Skeletal muscle tissue (tissue), 4 donors: ENCODE data around the gene SOX14. TPM values are rescaled to one million over a fixed set of nuclear protein-coding genes. Genes with fewer than 3 reads are reported as not detected.

Source experiments
- H3K27ac ChIP-seq: one replicate; pipeline ENCODE4 v1.7.0; 2013; ENCODE audit warnings: mild to moderate bottlenecking, low read depth, low read length, inconsistent platforms
- H3K27me3 ChIP-seq, 3 donors: one replicate each; pipeline ENCODE4 v1.7.0; 2013; ENCODE audit warnings: low read length in 3 of 3; ENCODE audit not compliant: control insufficient read depth in 3 of 3, insufficient read depth in 3 of 3
- H3K36me3 ChIP-seq, 3 donors: one replicate each; pipeline ENCODE4 v1.7.0; 2013; ENCODE audit warnings: low read length in 3 of 3; ENCODE audit not compliant: control insufficient read depth in 3 of 3, insufficient read depth in 3 of 3
- H3K4me1 ChIP-seq, 3 donors: one replicate each; pipeline ENCODE4 v1.7.0; 2013; ENCODE audit warnings: low read length in 3 of 3, mild to moderate bottlenecking in 3 of 3; ENCODE audit not compliant: control insufficient read depth in 3 of 3, insufficient read depth in 3 of 3
- H3K4me3 ChIP-seq, 3 donors: one replicate each; pipeline ENCODE4 v1.7.0; 2013; ENCODE audit warnings: low read length in 3 of 3
- H3K9ac ChIP-seq, 3 donors: one replicate each; pipeline ENCODE4 v1.7.0; 2013; ENCODE audit warnings: low read length in 3 of 3, mild to moderate bottlenecking in 3 of 3, moderate library complexity in 2 of 3, low read depth in 1 of 3
- H3K9me3 ChIP-seq, 3 donors: one replicate each; pipeline ENCODE4 v1.7.0; 2013; ENCODE audit warnings: low read length in 3 of 3; ENCODE audit not compliant: control insufficient read depth in 3 of 3
- total RNA-seq: library from RNA; depleted of rRNA; stranded (reverse); fragments of >200 nt; gene quantifications from one replicate; pipeline ENCODE4 v1.2.3, GENCODE V29; 2014
- donor health status: Osteomylitis.

Gene SOX14
- total RNA-seq, 1 donor from 2014 or later, result not detected

- peaks cover 92 to 100% (median 93%) of the 10 kb centered on the region in 3 donors for H3K27me3 ChIP-seq
- no peak overlapping the region for H3K27ac ChIP-seq
- peaks cover 33 to 39% (median 37%) of the 10 kb centered on the region in 3 donors for H3K4me1 ChIP-seq
- no peaks in the 10 kb centered on the region for H3K9me3 ChIP-seq
- H3K9ac ChIP-seq, result peak overlapping the region in 1 of 3 donors; percentile 33
- H3K4me3 ChIP-seq, result peak overlapping the region; percentile 58 to 65 (median 61)
- no peaks in the 10 kb centered on the region for H3K36me3 ChIP-seq
These were observed 3.6 kb downstream of the SOX14 start for GRCh38 chr3:137767538-137768360.

DNA sequence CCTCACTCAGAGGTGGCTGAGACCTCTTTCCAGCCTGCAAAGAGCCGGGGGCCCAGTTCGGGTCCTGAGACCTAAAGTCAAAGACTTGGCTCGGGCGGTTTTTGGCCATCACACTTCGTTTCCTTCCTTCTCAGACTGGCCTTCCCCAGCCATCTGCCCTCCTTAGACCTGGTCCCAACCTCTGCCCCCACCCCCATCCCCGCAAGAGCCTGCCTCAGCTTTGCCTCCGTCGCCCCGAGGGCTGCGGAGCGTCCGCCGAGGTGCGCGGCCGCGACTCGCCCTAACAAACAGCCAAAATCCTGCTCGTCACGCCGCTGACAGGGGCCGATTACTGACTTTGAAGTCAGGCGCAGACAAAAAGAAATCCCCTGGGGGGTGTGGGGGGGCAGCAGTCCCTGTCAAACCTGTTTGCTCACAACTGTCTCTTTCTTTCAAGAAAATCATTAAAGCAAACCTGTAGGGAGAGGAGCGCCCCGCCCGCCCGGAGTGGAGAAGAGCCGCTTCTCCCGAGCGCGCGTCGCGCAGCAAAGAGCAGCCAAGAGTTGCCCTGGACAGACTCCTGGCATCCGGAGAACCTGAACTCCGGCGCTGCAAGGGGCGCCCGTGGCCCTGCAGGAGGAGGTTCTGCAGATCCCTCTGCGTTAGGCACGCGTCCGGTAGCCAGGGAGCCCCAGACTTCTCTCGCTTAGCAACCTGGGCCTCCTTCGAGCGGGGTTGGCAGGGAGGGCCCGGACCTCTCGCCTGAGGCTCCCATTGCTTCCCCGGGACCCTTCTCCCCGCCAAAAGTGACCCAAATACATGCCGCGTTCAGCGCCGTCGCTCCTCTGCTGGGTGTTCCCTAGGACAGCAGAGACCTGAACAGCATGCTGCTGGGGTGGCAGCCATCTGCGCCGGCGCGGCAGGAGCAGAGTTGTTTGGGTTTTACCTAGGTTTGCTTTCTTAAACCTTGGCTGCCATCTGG lies 4.5 kb downstream of the SOX14 start:
- H3K9me3 ChIP-seq, result no peaks in the 10 kb centered on the region
- no peaks in the 10 kb centered on the region for H3K36me3 ChIP-seq
- H3K4me1 ChIP-seq, result peaks cover 26 to 38% (median 35%) of the 10 kb centered on the region in 3 donors
- H3K27me3 ChIP-seq, result peaks cover 87 to 93% (median 90%) of the 10 kb centered on the region in 3 donors
- H3K9ac ChIP-seq, result no peak overlapping the region
- no peak overlapping the region for H3K27ac ChIP-seq
- peak overlapping the region; percentile 58 to 65 (median 61) for H3K4me3 ChIP-seq

- Histone ChIP-seq H3K9me3 (no peaks in the 10 kb centered on the region), H3K4me1 (peaks cover 21 to 33% (median 29%) of the 10 kb centered on the region in 3 donors), H3K36me3 (no peaks in the 10 kb centered on the region), H3K4me3 (peak overlapping the region in 1 of 3 donors; percentile 23), H3K27ac (no peak overlapping the region), H3K9ac (no peak overlapping the region), H3K27me3 (peaks cover 81 to 84% (median 82%) of the 10 kb centered on the region in 3 donors)
These were observed 5.4 kb downstream of the SOX14 start for GRCh38 chr3:137769322-137770065.

GRCh38 chr3:137770066-137770834 lies 6.1 kb downstream of the SOX14 start:
- H3K27ac ChIP-seq, result no peak overlapping the region
- H3K9me3 ChIP-seq, result no peaks in the 10 kb centered on the region
- no peaks in the 10 kb centered on the region for H3K36me3 ChIP-seq
- H3K4me3 ChIP-seq, result peak overlapping the region in 2 of 3 donors; percentile 29 to 49
- H3K27me3 ChIP-seq, result peaks cover 74 to 77% (median 75%) of the 10 kb centered on the region in 3 donors
- H3K4me1 ChIP-seq, result peaks cover 21 to 33% (median 27%) of the 10 kb centered on the region in 3 donors
- no peak overlapping the region for H3K9ac ChIP-seq

GRCh38 chr3:137770835-137771399 lies 6.8 kb downstream of the SOX14 start:
- Histone ChIP-seq H3K36me3 (no peaks in the 10 kb centered on the region), H3K9me3 (no peaks in the 10 kb centered on the region), H3K27me3 (peaks cover 68 to 72% (median 70%) of the 10 kb centered on the region in 3 donors), H3K4me1 (peaks cover 21 to 33% (median 27%) of the 10 kb centered on the region in 3 donors), H3K4me3 (peak overlapping the region; percentile 29 to 49 (median 30)), H3K27ac (no peak overlapping the region), H3K9ac (no peak overlapping the region)

DNA sequence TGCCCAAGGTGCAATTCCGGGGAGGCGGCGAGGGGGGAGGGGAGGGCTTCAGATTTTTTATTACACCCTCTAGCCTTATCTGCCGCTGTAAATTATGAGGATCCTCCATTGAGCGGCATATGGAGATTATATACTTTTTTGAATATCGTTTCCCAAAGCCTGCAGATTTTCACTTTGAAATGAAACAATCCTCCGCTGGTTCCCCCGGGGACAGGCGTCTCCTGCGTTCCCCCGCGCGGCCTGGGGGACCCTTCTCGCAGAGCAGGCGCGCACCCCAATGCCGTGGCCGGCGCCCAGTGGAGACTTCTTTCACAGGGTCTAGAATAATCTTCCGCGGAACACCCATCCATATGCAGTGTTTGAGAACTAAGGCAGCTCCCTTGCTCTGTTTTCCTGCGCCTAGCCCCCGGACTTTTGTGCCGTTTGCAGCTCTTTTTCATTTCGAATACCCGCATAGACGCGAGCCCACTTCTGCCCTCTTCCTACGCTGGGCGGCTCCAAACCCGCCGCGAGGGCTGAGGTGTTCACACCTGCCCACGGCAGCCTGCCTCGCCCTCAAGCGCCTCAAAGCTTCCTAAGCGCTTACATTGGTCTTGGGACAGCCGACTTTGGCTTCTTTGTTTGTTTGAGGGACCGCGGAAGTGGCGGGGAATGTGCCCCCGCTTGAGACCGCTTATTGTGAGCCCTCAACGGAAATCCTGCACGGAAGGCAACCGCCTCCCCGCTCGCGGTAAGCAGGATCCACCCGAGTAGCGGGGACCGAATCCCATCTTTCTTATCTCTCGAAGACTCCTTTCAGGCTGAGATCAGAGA lies 7.5 kb downstream of the SOX14 start:
- peak overlapping the region in 2 of 3 donors; percentile 29 to 49 for H3K4me3 ChIP-seq
- H3K27me3 ChIP-seq, result peaks cover 63 to 71% (median 65%) of the 10 kb centered on the region in 3 donors
- H3K9me3 ChIP-seq, result no peaks in the 10 kb centered on the region
- H3K9ac ChIP-seq, result no peak overlapping the region
- no peak overlapping the region for H3K27ac ChIP-seq
- no peaks in the 10 kb centered on the region for H3K36me3 ChIP-seq
- peaks cover 21 to 33% (median 27%) of the 10 kb centered on the region in 3 donors for H3K4me1 ChIP-seq

- Histone ChIP-seq H3K4me3 (no peak overlapping the region), H3K4me1 (peaks cover 20 to 30% (median 27%) of the 10 kb centered on the region in 3 donors), H3K9ac (no peak overlapping the region), H3K27me3 (peaks cover 55 to 65% (median 58%) of the 10 kb centered on the region in 3 donors), H3K9me3 (no peaks in the 10 kb centered on the region), H3K36me3 (no peaks in the 10 kb centered on the region), H3K27ac (no peak overlapping the region)
These were observed 8.3 kb downstream of the SOX14 start for GRCh38 chr3:137772214-137772955.

DNA sequence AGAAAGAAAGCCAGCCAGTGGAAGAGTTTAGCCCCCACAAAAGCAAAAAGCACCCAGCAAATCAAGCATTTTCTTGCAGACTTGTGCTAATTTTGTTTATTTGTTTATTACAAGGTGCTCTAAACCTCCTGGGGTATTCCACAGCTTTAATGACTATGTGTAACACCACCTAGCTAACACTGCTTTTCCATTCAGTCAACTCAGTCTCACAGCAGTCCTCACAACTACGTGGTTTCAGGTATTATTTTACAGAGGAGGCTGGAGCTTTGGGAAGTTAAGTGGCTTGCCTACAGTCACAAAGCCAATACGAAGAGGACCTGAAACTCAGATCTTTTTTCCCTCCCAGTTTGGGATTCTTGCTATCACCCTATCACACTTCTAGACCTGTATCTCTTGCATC lies 14.8 kb downstream of the SOX14 start:
- Histone ChIP-seq H3K4me3 (no peak overlapping the region), H3K27me3 (peaks cover 0 to 8% (median 2%) of the 10 kb centered on the region in 3 donors), H3K27ac (no peak overlapping the region)

More for the DNA sequence above, 14.8 kb downstream of the SOX14 start:
- Histone ChIP-seq H3K4me1 (no peaks in the 10 kb centered on the region), H3K36me3 (no peaks in the 10 kb centered on the region), H3K9me3 (no peaks in the 10 kb centered on the region), H3K9ac (no peak overlapping the region)
